ACHN (cell line): ENCODE data around the gene ZNF511.

Source experiments
- DNase-seq: peaks from one replicate; pipeline ENCODE4 v3.0.0-alpha.2; 2015
- in situ Hi-C: cut with HindIII; loops from 2 replicates; pipeline ENCODE4 v1.10.0; 2017; ENCODE audit warnings: low sequenced_read_pairs, low pct_ligation_motif_present, low pct_unique_long_range_greater_than_20kb

The ZNF511 gene

GRCh38 chr10:133357285-133358161, 48.8 kb downstream of the ZNF511 start, which contains the start of gene FUOM:
TSS of gene FUOM (minus strand) at chr10:133358019. CDS start at chr10:133358007, 12 bp downstream.
- in situ Hi-C loops: no loop called here
- no peak for DNase-seq

- no peak for DNase-seq
- in situ Hi-C loops: no loop called here
Measured at GRCh38 chr10:133358162-133358924, 49.6 kb downstream of the ZNF511 start.

GRCh38 chr10:133358925-133359310, 50.2 kb downstream of the ZNF511 start:
- DNase-seq: no peak
- in situ Hi-C loops: no loop called here

GRCh38 chr10:133359554-133359971, 50.8 kb downstream of the ZNF511 start:
- in situ Hi-C loops: no loop called here
- DNase-seq: no peak

GRCh38 chr10:133359972-133360610, 51.4 kb downstream of the ZNF511 start:
- DNase-seq: no peak
- in situ Hi-C loops: no loop called here

- in situ Hi-C loops: no loop called here
- no peak for DNase-seq
Measured at GRCh38 chr10:133361227-133361626, 52.5 kb downstream of the ZNF511 start.

GRCh38 chr10:133361773-133362441, 53.2 kb downstream of the ZNF511 start:
- no peak for DNase-seq
- in situ Hi-C loops: no loop called here
